ENCODE measurements around the gene SLC25A11.

- peak; percentile 58 for TF ChIP-seq RAD21 (IDR thresholded peaks at IDR 0.05; ENCODE audit: low read depth)
- no peak for TF ChIP-seq ATF3 (IDR thresholded peaks at IDR 0.05)
- TF ChIP-seq EZH2phosphoT487 (IDR thresholded peaks at IDR 0.05; ENCODE audit: borderline replicate concordance): no peak
- TF ChIP-seq EZH2 (IDR thresholded peaks at IDR 0.05): no peak
- TF ChIP-seq POLR2AphosphoS5 (IDR thresholded peaks at IDR 0.05; ENCODE audit: low read depth, low read length): no peak; the same call in none of the 2 replicates
- TF ChIP-seq, protein P1, sequence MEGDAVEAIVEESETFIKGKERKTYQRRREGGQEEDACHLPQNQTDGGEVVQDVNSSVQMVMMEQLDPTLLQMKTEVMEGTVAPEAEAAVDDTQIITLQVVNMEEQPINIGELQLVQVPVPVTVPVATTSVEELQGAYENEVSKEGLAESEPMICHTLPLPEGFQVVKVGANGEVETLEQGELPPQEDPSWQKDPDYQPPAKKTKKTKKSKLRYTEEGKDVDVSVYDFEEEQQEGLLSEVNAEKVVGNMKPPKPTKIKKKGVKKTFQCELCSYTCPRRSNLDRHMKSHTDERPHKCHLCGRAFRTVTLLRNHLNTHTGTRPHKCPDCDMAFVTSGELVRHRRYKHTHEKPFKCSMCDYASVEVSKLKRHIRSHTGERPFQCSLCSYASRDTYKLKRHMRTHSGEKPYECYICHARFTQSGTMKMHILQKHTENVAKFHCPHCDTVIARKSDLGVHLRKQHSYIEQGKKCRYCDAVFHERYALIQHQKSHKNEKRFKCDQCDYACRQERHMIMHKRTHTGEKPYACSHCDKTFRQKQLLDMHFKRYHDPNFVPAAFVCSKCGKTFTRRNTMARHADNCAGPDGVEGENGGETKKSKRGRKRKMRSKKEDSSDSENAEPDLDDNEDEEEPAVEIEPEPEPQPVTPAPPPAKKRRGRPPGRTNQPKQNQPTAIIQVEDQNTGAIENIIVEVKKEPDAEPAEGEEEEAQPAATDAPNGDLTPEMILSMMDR (IDR thresholded peaks at IDR 0.05 in 2 of 3, conservative IDR thresholded peaks at IDR 0.05 in 1 of 3; ENCODE audit: borderline replicate concordance in 1 of 3, insufficient read depth in 1 of 3, low read depth in 2 of 3, low read length in 2 of 3): peak; percentile 66 to 89 (median 73)
- TF ChIP-seq TCF7L2 (IDR thresholded peaks at IDR 0.05; ENCODE audit: borderline replicate concordance, extremely low read depth, insufficient read depth, insufficient read length): no peak
Measured at GRCh38 chr17:4986951-4987766, 47.3 kb upstream of the SLC25A11 start, which contains the start of gene CAMTA2.
